SJCRH30 (cell line): Measurements from ENCODE around the gene CDKL5. TPM values are rescaled to one million over a fixed set of nuclear protein-coding genes. Genes with fewer than 3 reads are reported as not detected.

Experiments
- DNase-seq, 2 experiments: peaks; one replicate each; pipeline ENCODE4 v3.0.0-alpha.2; 2015 to 2020
- H3K27ac ChIP-seq: fragments of 250-450 bp; sonication (Bioruptor Pico); 2 replicates; pipeline ENCODE4 v1.5.1; 2020; ENCODE audit warnings: mild to moderate bottlenecking, moderate library complexity
- H3K27me3 ChIP-seq: fragments of 250-450 bp; sonication (Bioruptor Pico); 2 replicates; pipeline ENCODE4 v1.5.1; 2020; ENCODE audit warnings: mild to moderate bottlenecking, moderate library complexity
- H3K36me3 ChIP-seq: fragments of 250-450 bp; sonication (Bioruptor Pico); 2 replicates; pipeline ENCODE4 v1.5.1; 2020; ENCODE audit warnings: mild to moderate bottlenecking, moderate library complexity
- H3K4me1 ChIP-seq: fragments of 250-450 bp; sonication (Bioruptor Pico); 2 replicates; pipeline ENCODE4 v1.5.1; 2020; ENCODE audit warnings: mild to moderate bottlenecking, moderate library complexity
- H3K4me3 ChIP-seq: fragments of 250-450 bp; sonication (Bioruptor Pico); 2 replicates; pipeline ENCODE4 v1.5.1; 2020; ENCODE audit warnings: mild to moderate bottlenecking, moderate library complexity
- H3K9me3 ChIP-seq: fragments of 250-450 bp; sonication (Bioruptor Pico); replicated peaks from 2 replicates; pipeline ENCODE4 v1.5.1; 2020; ENCODE audit warnings: mild to moderate bottlenecking, moderate library complexity
- total RNA-seq: library from RNA; depleted of rRNA; stranded (reverse); fragments of >200 nt; shearing (Covaris generic); gene quantifications from 2 replicates; pipeline ENCODE4 v1.2.3, GENCODE V29; 2014

CDKL5 gene
- total RNA-seq, 1 experiment from 2014 or later: 5.4 TPM

- no peaks in the 10 kb centered on the region for H3K9me3 ChIP-seq
- no peaks in the 10 kb centered on the region for H3K27me3 ChIP-seq
- no peak overlapping the region for H3K27ac ChIP-seq
- H3K36me3 ChIP-seq: no peaks in the 10 kb centered on the region
- no peak overlapping the region for H3K4me3 ChIP-seq
- no peak for DNase-seq
- H3K4me1 ChIP-seq: no peaks in the 10 kb centered on the region
Observed at GRCh38 chrX:18434896-18435295, 9.5 kb downstream of the CDKL5 start.

- Histone ChIP-seq H3K4me3 (no peak overlapping the region), H3K27me3 (no peaks in the 10 kb centered on the region), H3K9me3 (no peaks in the 10 kb centered on the region), H3K36me3 (no peaks in the 10 kb centered on the region), H3K27ac (no peak overlapping the region), H3K4me1 (no peaks in the 10 kb centered on the region)
- no peak for DNase-seq
Observed at GRCh38 chrX:18436017-18436416, 10.6 kb downstream of the CDKL5 start.

GRCh38 chrX:18440835-18441234 lies 15.4 kb downstream of the CDKL5 start:
- no peak overlapping the region for H3K4me3 ChIP-seq
- no peak overlapping the region for H3K27ac ChIP-seq
- no peaks in the 10 kb centered on the region for H3K36me3 ChIP-seq
- H3K27me3 ChIP-seq: no peaks in the 10 kb centered on the region
- no peak for DNase-seq
- H3K9me3 ChIP-seq: no peaks in the 10 kb centered on the region
- H3K4me1 ChIP-seq: no peaks in the 10 kb centered on the region

GRCh38 chrX:18441780-18442367 lies 16.5 kb downstream of the CDKL5 start:
- H3K4me1 ChIP-seq: no peaks in the 10 kb centered on the region
- no peaks in the 10 kb centered on the region for H3K27me3 ChIP-seq
- H3K9me3 ChIP-seq: no peaks in the 10 kb centered on the region
- H3K4me3 ChIP-seq: no peak overlapping the region
- DNase-seq: no peak
- H3K36me3 ChIP-seq: no peaks in the 10 kb centered on the region
- H3K27ac ChIP-seq: no peak overlapping the region

GRCh38 chrX:18448416-18448815 lies 23.0 kb downstream of the CDKL5 start:
- H3K4me1 ChIP-seq: no peaks in the 10 kb centered on the region
- no peak overlapping the region for H3K27ac ChIP-seq
- no peaks in the 10 kb centered on the region for H3K36me3 ChIP-seq
- no peaks in the 10 kb centered on the region for H3K9me3 ChIP-seq
- H3K4me3 ChIP-seq: no peak overlapping the region
- DNase-seq: no peak
- H3K27me3 ChIP-seq: no peaks in the 10 kb centered on the region

- DNase-seq: no peak
- H3K4me1 ChIP-seq: no peaks in the 10 kb centered on the region
- no peaks in the 10 kb centered on the region for H3K27me3 ChIP-seq
- H3K27ac ChIP-seq: no peak overlapping the region
- H3K9me3 ChIP-seq: no peaks in the 10 kb centered on the region
- no peaks in the 10 kb centered on the region for H3K36me3 ChIP-seq
- H3K4me3 ChIP-seq: no peak overlapping the region
Observed at GRCh38 chrX:18449236-18449635, 23.8 kb downstream of the CDKL5 start.

GRCh38 chrX:18455384-18455783 lies 30.0 kb downstream of the CDKL5 start:
- no peak for DNase-seq
- Histone ChIP-seq H3K9me3 (no peaks in the 10 kb centered on the region), H3K4me1 (no peaks in the 10 kb centered on the region), H3K27me3 (no peaks in the 10 kb centered on the region), H3K27ac (no peak overlapping the region), H3K4me3 (no peak overlapping the region), H3K36me3 (no peaks in the 10 kb centered on the region)

GRCh38 chrX:18457000-18457399 lies 31.6 kb downstream of the CDKL5 start:
- Histone ChIP-seq H3K27me3 (no peaks in the 10 kb centered on the region), H3K36me3 (no peaks in the 10 kb centered on the region), H3K4me1 (no peaks in the 10 kb centered on the region), H3K27ac (no peak overlapping the region), H3K9me3 (no peaks in the 10 kb centered on the region), H3K4me3 (no peak overlapping the region)
- no peak for DNase-seq

GRCh38 chrX:18461431-18461830 lies 36.0 kb downstream of the CDKL5 start:
- DNase-seq: no peak
- H3K27ac ChIP-seq: no peak overlapping the region
- no peaks in the 10 kb centered on the region for H3K36me3 ChIP-seq
- H3K4me1 ChIP-seq: 0 out of 2 replicates have a peak, but pooled peaks cover 5% of the 10 kb centered on the region
- H3K4me3 ChIP-seq: no peak overlapping the region
- no peaks in the 10 kb centered on the region for H3K27me3 ChIP-seq
- H3K9me3 ChIP-seq: no peaks in the 10 kb centered on the region

GRCh38 chrX:18464499-18464898 lies 39.1 kb downstream of the CDKL5 start:
- Histone ChIP-seq H3K9me3 (no peaks in the 10 kb centered on the region), H3K4me3 (no peak overlapping the region), H3K27ac (no peak overlapping the region)

GRCh38 chrX:18465051-18465450 lies 39.6 kb downstream of the CDKL5 start:
- no peaks in the 10 kb centered on the region for H3K36me3 ChIP-seq
- no peaks in the 10 kb centered on the region for H3K27me3 ChIP-seq
- H3K9me3 ChIP-seq: no peaks in the 10 kb centered on the region
- no peak overlapping the region for H3K4me3 ChIP-seq
- peak in 1 of 2 experiments; percentile 3 for DNase-seq
- no peak overlapping the region for H3K27ac ChIP-seq
- H3K4me1 ChIP-seq: 0 out of 2 replicates have a peak, but pooled peaks cover 5% of the 10 kb centered on the region

More at GRCh38 chrX:18464499-18464898, 39.1 kb downstream of the CDKL5 start:
- no peak for DNase-seq
- H3K4me1 ChIP-seq: 0 out of 2 replicates have a peak, but pooled peaks cover 5% of the 10 kb centered on the region
- H3K36me3 ChIP-seq: no peaks in the 10 kb centered on the region
- no peaks in the 10 kb centered on the region for H3K27me3 ChIP-seq

GRCh38 chrX:18468599-18468998 lies 43.2 kb downstream of the CDKL5 start:
- no peaks in the 10 kb centered on the region for H3K9me3 ChIP-seq
- H3K27ac ChIP-seq: no peak overlapping the region
- 0 out of 2 replicates have a peak, but pooled peaks cover 5% of the 10 kb centered on the region for H3K4me1 ChIP-seq
- no peaks in the 10 kb centered on the region for H3K36me3 ChIP-seq
- DNase-seq: no peak
- no peaks in the 10 kb centered on the region for H3K27me3 ChIP-seq
- H3K4me3 ChIP-seq: no peak overlapping the region

- Histone ChIP-seq H3K9me3 (no peaks in the 10 kb centered on the region), H3K4me1 (no peaks in the 10 kb centered on the region), H3K27ac (no peak overlapping the region), H3K36me3 (no peaks in the 10 kb centered on the region), H3K4me3 (no peak overlapping the region), H3K27me3 (no peaks in the 10 kb centered on the region)
- no peak for DNase-seq
Observed at GRCh38 chrX:18471296-18471695, 45.9 kb downstream of the CDKL5 start.

GRCh38 chrX:18490806-18491555 lies 65.6 kb downstream of the CDKL5 start:
- Histone ChIP-seq H3K4me3 (no peak overlapping the region), H3K4me1 (no peaks in the 10 kb centered on the region), H3K36me3 (no peaks in the 10 kb centered on the region), H3K9me3 (no peaks in the 10 kb centered on the region), H3K27ac (no peak overlapping the region), H3K27me3 (no peaks in the 10 kb centered on the region)
- no peak for DNase-seq

GRCh38 chrX:18491587-18492340 lies 66.4 kb downstream of the CDKL5 start:
- no peaks in the 10 kb centered on the region for H3K9me3 ChIP-seq
- H3K27me3 ChIP-seq: no peaks in the 10 kb centered on the region
- no peaks in the 10 kb centered on the region for H3K4me1 ChIP-seq
- no peak overlapping the region for H3K4me3 ChIP-seq
- no peak overlapping the region for H3K27ac ChIP-seq
- H3K36me3 ChIP-seq: no peaks in the 10 kb centered on the region
- DNase-seq: no peak
